HEK293 (cell line): ENCODE data around the gene INPP5F.

Experiments used
- CTCF ChIA-PET: fragments of 350-600 bp; formaldehyde crosslinking; extraction: SDS; loops from one replicate; lab custom pipeline; 2021; ENCODE audit warnings: antibody characterized with exemption; lab: Yijun Ruan, JAX
- POLR2A ChIA-PET: fragments of 300-600 bp; formaldehyde crosslinking; extraction: SDS; loops from one replicate; lab custom pipeline; 2020; ENCODE audit warnings: antibody characterized with exemption, inconsistent platforms; lab: Yijun Ruan, JAX
- H3K27ac ChIP-seq: fragments of 200-500 bp; sonication (Bioruptor generic); 2 replicates; pipeline ENCODE4 v1.5.1; 2014; ENCODE audit warnings: low read depth, low read length, control low read depth, inconsistent platforms; ENCODE audit errors: extremely low read depth
- H3K36me3 ChIP-seq, 2 experiments: fragments of 200-500 bp in 1 of 2; sonication (Bioruptor generic) in 1 of 2; 1 replicate in 1 of 2; 2 replicates in 1 of 2; pipeline ENCODE4 v1.5.1; 2014 to 2017; ENCODE audit warnings: inconsistent platforms in 2 of 2, low read length in 2 of 2; ENCODE audit not compliant: control insufficient read depth in 2 of 2, insufficient read depth in 1 of 2
- H3K4me1 ChIP-seq: fragments of 200-500 bp; sonication (Bioruptor generic); 2 replicates; pipeline ENCODE4 v1.5.1; 2014; ENCODE audit warnings: mild to moderate bottlenecking, low read length, inconsistent platforms; ENCODE audit not compliant: control insufficient read depth, insufficient read depth
- H3K4me3 ChIP-seq: 2 replicates; pipeline ENCODE4 v1.5.1; 2011; ENCODE audit warnings: low read depth, mild to moderate bottlenecking, control low read depth, low read length, moderate library complexity
- H3K9me3 ChIP-seq: fragments of 200-500 bp; sonication (Bioruptor generic); 2 replicates; pipeline ENCODE4 v1.5.1; 2014; ENCODE audit warnings: low read depth, low read length, inconsistent platforms; ENCODE audit not compliant: control insufficient read depth, insufficient read depth
- AEBP2 ChIP-seq: fragments of 450-650 bp; formaldehyde crosslinking; IDR thresholded peaks from 2 replicates; pipeline ENCODE4 v1.5.1; 2016; ENCODE audit warnings: missing biosample characterization, missing genetic modification characterization, borderline replicate concordance
- HIC1 ChIP-seq: fragments of 450-650 bp; formaldehyde crosslinking; IDR thresholded peaks from 2 replicates; pipeline ENCODE4 v1.5.1; 2016; ENCODE audit warnings: missing biosample characterization, missing genetic modification characterization
- HOXC10 ChIP-seq: sonication (generic); formaldehyde crosslinking; IDR thresholded peaks from 2 replicates; pipeline ENCODE4 v1.8.1; 2023; ENCODE audit warnings: mild to moderate bottlenecking, missing genetic modification reagents
- OSR2 ChIP-seq: fragments of 450-650 bp; formaldehyde crosslinking; IDR thresholded peaks from 2 replicates; pipeline ENCODE4 v1.5.1; 2016; ENCODE audit warnings: missing biosample characterization, missing genetic modification characterization
- REPIN1 ChIP-seq: fragments of 450-650 bp; formaldehyde crosslinking; IDR thresholded peaks from 2 replicates; pipeline ENCODE4 v1.5.1; 2017; ENCODE audit warnings: missing biosample characterization, missing genetic modification characterization, low read depth
- SP2 ChIP-seq: fragments of 450-650 bp; formaldehyde crosslinking; IDR thresholded peaks from 2 replicates; pipeline ENCODE4 v1.5.1; 2016; ENCODE audit warnings: missing biosample characterization, missing genetic modification characterization
- ZBTB7A ChIP-seq: fragments of 450-650 bp; formaldehyde crosslinking; IDR thresholded peaks from 2 replicates; pipeline ENCODE4 v1.5.1; 2016; ENCODE audit warnings: low read depth, missing biosample characterization, missing genetic modification characterization
- ZNF140 ChIP-seq: fragments of 450-650 bp; formaldehyde crosslinking; IDR thresholded peaks from 2 replicates; pipeline ENCODE4 v1.5.1; 2016; ENCODE audit warnings: missing biosample characterization, missing genetic modification characterization
- ZNF146 ChIP-seq: fragments of 450-650 bp; formaldehyde crosslinking; IDR thresholded peaks from 2 replicates; pipeline ENCODE4 v1.5.1; 2016; ENCODE audit warnings: missing biosample characterization, missing genetic modification characterization
- ZNF214 ChIP-seq: fragments of 450-650 bp; formaldehyde crosslinking; IDR thresholded peaks from 2 replicates; pipeline ENCODE4 v1.5.1; 2017; ENCODE audit warnings: missing biosample characterization, mild to moderate bottlenecking, missing genetic modification characterization, borderline replicate concordance
- ZNF354C ChIP-seq: fragments of 450-650 bp; formaldehyde crosslinking; IDR thresholded peaks from 2 replicates; pipeline ENCODE4 v1.5.1; 2016; ENCODE audit warnings: missing biosample characterization, missing genetic modification characterization, low read depth, borderline replicate concordance
- ZNF426 ChIP-seq: fragments of 450-650 bp; formaldehyde crosslinking; IDR thresholded peaks from 2 replicates; pipeline ENCODE4 v1.5.1; 2017; ENCODE audit warnings: missing biosample characterization, missing genetic modification characterization, mild to moderate bottlenecking, inconsistent platforms, moderate library complexity
- ZNF513 ChIP-seq: fragments of 450-650 bp; IDR thresholded peaks from 2 replicates; pipeline ENCODE4 v1.5.1; 2018; ENCODE audit warnings: missing biosample characterization, missing genetic modification characterization
- ZNF514 ChIP-seq: fragments of 450-650 bp; formaldehyde crosslinking; IDR thresholded peaks from 2 replicates; pipeline ENCODE4 v1.5.1; 2016; ENCODE audit warnings: missing biosample characterization, missing genetic modification characterization
- ZNF529 ChIP-seq: fragments of 450-650 bp; formaldehyde crosslinking; IDR thresholded peaks from 2 replicates; pipeline ENCODE4 v1.5.1; 2017; ENCODE audit warnings: missing genetic modification characterization, missing biosample characterization; ENCODE audit not compliant: insufficient replicate concordance
- ZNF623 ChIP-seq: fragments of 450-650 bp; formaldehyde crosslinking; IDR thresholded peaks from 2 replicates; pipeline ENCODE4 v1.5.1; 2016; ENCODE audit warnings: missing biosample characterization, missing genetic modification characterization
- ZNF624 ChIP-seq: fragments of 450-650 bp; formaldehyde crosslinking; IDR thresholded peaks from 2 replicates; pipeline ENCODE4 v1.5.1; 2017; ENCODE audit warnings: missing biosample characterization, missing genetic modification characterization
- ZSCAN18 ChIP-seq: fragments of 450-650 bp; formaldehyde crosslinking; IDR thresholded peaks from 2 replicates; pipeline ENCODE4 v1.5.1; 2016; ENCODE audit warnings: missing biosample characterization, missing genetic modification characterization
- TF ChIP-seq, protein P1 (sequence below): fragments of 450-650 bp; formaldehyde crosslinking; IDR thresholded peaks from 2 replicates; pipeline ENCODE4 v1.5.1; 2016; ENCODE audit warnings: missing biosample characterization, missing genetic modification characterization

INPP5F gene

DNA sequence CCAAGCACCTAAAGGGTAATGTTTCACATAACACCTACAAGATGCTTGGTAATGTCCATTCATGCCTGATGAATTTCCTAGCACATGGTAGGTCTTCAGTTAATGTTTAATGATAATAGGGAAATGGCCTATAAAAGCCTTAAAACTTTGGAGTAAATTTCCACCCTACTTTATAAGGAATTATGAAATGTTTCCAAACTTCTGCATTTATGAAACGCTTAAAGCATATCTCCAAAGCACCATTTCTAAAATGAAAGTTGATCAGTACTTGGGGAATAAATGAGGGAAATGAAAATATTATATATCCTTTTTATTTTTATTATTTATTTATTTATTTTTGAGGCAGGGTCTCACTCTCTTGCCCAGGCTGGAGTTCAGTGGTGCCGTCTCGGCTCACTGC, 51.8 kb downstream of the INPP5F start (continued):
- no peak for TF ChIP-seq ZBTB7A
- no peak for TF ChIP-seq ZNF514
- no peak for TF ChIP-seq SP2
- TF ChIP-seq ZNF140, result no peak
- TF ChIP-seq ZNF214 (tag by site-specific recombination), result no peak
- TF ChIP-seq ZNF623 (tag by site-specific recombination), result no peak

DNA sequence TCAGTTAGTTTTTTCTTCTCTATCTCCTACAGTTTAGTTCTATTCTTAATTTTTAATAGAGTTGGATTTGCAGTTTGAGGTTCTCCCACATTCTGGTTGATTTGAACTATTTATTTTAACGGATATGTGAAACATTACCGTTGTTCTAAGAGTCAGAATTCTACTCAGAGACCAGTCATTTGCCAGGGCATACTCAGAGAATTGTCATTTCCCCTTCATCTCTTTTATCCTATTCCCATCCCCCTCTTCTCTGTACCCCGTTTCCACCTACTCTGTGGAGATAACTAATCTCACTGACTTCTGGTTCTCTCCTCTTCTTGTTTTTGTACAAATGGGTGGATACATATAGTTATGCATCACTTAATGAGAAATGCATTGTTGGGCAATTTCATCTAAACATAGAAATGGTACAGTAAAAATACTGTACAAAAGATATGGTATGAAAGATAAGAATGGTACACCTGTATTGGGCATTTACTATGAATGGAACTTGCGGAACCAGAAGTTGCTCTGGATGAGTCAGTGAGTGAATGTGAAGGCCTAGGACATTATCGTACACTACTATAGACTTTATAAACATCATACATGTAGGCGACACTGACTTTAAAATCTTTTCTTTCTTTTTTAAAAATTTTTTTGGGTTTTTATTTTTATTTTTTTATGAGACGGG, 53.1 kb downstream of the INPP5F start:
- Histone ChIP-seq H3K27ac (no peak overlapping the region), H3K4me3 (no peak overlapping the region), H3K4me1 (no peaks in the 10 kb centered on the region), H3K36me3 (no peaks in the 10 kb centered on the region), H3K9me3 (no peaks in the 10 kb centered on the region)
- ChIA-PET CTCF (no interaction called here), POLR2A (no interaction called here)
- TF ChIP-seq AEBP2, result no peak
- no peak for TF ChIP-seq ZNF426 (tag by site-specific recombination)
- TF ChIP-seq ZNF514, result no peak
- no peak for TF ChIP-seq ZNF624 (tag by site-specific recombination)
- TF ChIP-seq ZNF354C (tag by site-specific recombination), result no peak
- TF ChIP-seq ZSCAN18 (tag by site-specific recombination), result no peak

DNA sequence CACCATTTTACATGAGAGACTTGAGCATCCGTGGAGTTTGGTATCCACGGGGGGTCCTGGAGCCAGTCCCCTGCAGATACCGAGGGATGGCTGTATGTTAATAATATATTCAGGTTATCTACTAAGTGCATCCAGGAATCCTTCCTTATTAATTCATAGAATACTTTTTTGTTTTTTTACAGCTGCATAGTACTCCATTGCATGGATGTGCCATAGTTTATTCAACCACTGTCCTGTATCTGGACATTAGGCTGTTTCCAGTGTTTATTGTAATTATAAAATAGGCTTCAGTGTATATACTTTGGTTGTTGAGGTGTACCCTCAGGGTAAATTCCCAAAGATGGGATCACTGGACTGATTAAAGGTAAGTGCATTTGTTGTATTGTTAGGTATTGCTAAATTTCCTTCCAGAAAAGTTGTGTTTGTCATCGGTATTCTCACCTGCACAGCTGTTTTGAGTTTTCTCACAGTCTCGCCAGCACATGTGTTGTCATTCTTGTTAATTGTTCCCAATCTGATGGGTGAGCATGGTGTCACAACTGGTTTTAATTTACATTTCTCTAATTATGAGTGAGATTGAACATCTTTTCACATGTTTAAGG, 55.1 kb downstream of the INPP5F start:
- ChIA-PET POLR2A (no interaction called here), CTCF (interaction anchor here (0.7 to 1.3 kb wide), 2 partner anchors 10 to 88 kb away, joined by 5 to 6 read pairs; no protein-coding TSS in a partner anchor)
- Histone ChIP-seq H3K27ac (no peak overlapping the region), H3K4me1 (peaks cover 14% of the 10 kb centered on the region), H3K4me3 (no peak overlapping the region), H3K36me3 (no peaks in the 10 kb centered on the region), H3K9me3 (no peaks in the 10 kb centered on the region)
- peak; percentile 69 for TF ChIP-seq ZNF146 (tag by site-specific recombination)
- TF ChIP-seq, protein P1, sequence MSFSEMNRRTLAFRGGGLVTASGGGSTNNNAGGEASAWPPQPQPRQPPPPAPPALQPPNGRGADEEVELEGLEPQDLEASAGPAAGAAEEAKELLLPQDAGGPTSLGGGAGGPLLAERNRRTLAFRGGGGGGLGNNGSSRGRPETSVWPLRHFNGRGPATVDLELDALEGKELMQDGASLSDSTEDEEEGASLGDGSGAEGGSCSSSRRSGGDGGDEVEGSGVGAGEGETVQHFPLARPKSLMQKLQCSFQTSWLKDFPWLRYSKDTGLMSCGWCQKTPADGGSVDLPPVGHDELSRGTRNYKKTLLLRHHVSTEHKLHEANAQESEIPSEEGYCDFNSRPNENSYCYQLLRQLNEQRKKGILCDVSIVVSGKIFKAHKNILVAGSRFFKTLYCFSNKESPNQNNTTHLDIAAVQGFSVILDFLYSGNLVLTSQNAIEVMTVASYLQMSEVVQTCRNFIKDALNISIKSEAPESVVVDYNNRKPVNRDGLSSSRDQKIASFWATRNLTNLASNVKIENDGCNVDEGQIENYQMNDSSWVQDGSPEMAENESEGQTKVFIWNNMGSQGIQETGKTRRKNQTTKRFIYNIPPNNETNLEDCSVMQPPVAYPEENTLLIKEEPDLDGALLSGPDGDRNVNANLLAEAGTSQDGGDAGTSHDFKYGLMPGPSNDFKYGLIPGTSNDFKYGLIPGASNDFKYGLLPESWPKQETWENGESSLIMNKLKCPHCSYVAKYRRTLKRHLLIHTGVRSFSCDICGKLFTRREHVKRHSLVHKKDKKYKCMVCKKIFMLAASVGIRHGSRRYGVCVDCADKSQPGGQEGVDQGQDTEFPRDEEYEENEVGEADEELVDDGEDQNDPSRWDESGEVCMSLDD (tag by site-specific recombination), result no peak

GRCh38 chr10:119781498-119781897, 55.6 kb downstream of the INPP5F start:
- H3K9me3 ChIP-seq, result no peaks in the 10 kb centered on the region
- no peaks in the 10 kb centered on the region for H3K36me3 ChIP-seq
- H3K27ac ChIP-seq, result no peak overlapping the region
- peaks cover 17% of the 10 kb centered on the region for H3K4me1 ChIP-seq
- H3K4me3 ChIP-seq, result no peak overlapping the region
- ChIA-PET POLR2A (no interaction called here), CTCF (interaction anchor here (0.6 to 1.3 kb wide), 4 partner anchors 9 to 179 kb away, joined by 3 to 6 read pairs (median 4); no protein-coding TSS in a partner anchor)
- TF ChIP-seq REPIN1 (tag by site-specific recombination) (no peak), OSR2 (tag by site-specific recombination) (no peak), ZNF513 (tag by site-specific recombination) (no peak), HOXC10 (no peak), ZNF529 (tag by site-specific recombination) (no peak), HIC1 (tag by site-specific recombination) (no peak)
